HG03039 (cell line): ENCODE data around the gene ARNT2.
"Not testable (repeated sequence)": the region's sequence is repeated elsewhere in the genome, so short reads cannot be mapped to it uniquely, and the experiment has no call there.

Experiments
- ATAC-seq: cut with Tn5 transposase; IDR thresholded peaks from one replicate; pipeline ENCODE4 v1.9.1; 2021; ENCODE audit warnings: mild to moderate bottlenecking, moderate library complexity; ENCODE audit not compliant: unreplicated experiment

Gene ARNT2

GRCh38 chr15:80509800-80510199 lies 105.6 kb downstream of the ARNT2 start:
- ATAC-seq: no peak

DNA sequence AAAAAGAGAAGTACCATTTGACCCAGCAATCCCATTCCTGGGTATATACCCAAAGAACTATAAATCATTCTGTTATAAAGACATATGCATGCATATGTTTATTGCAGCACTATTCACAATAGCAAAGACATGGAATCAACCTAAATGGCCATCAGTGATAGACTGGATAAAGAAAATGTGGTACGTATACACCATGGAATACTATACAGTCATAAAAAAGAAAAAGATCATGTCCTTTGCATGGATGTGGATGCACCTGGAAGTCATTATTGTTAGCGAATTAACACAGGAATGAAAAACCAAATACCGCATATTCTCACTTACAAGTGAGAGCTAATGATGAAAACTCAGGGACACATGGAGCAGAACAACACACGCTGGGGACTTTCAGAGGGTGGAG lies 106.8 kb downstream of the ARNT2 start:
- not testable (repeated sequence) for ATAC-seq

GRCh38 chr15:80512726-80513660 lies 108.8 kb downstream of the ARNT2 start:
- no peak for ATAC-seq

DNA sequence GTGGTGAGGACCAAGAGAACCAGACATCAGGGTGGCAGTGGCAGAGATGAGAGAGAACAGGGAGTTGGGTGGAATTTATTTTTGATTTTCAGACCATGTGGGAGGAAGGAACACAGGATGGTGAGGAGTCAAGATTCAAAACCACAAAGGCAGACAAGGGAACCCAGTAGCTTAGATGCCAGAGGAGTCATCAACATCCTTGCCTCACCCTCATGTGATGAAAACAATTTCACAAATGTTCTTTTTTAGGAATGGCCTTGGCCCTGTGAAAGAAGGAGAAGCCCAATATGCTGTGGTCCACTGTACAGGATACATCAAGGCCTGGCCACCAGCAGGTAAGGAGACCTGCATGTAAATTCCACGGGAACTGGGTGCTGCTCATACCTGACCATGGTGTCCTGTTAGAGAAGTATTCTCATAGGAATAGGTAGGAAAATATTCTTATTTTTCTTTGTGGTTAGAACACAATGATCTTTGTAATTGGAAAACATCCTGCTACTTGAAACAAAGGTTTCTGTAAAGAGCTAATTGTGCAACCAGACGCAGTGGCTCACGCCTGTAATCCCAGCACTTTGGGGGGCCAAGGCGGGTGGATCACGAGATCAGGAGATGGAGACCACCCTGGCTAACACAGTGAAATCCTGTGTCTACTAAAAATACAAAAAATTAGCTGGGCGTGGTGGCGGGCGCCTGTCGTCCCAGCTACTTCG lies 110.0 kb downstream of the ARNT2 start:
- no peak for ATAC-seq

DNA sequence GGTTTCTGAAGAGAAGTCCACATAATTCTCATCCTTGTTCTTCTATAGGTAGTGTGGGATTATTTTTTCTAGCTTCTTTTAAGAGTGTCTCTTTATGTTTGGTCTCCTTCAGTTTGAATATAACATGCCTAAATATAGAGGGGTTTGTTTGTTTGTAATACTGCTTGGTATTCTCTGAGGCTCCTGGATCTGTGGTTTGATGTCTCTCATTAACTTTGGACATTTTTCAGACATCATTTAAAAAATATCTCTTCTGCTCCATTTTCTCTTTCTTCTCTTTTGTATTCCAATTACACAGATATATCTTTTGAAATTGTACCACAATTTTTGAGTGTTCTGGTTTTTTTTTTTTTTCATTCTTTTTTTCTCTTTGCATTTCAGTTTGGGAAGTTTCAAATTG lies 113.1 kb downstream of the ARNT2 start:
- no peak for ATAC-seq

DNA sequence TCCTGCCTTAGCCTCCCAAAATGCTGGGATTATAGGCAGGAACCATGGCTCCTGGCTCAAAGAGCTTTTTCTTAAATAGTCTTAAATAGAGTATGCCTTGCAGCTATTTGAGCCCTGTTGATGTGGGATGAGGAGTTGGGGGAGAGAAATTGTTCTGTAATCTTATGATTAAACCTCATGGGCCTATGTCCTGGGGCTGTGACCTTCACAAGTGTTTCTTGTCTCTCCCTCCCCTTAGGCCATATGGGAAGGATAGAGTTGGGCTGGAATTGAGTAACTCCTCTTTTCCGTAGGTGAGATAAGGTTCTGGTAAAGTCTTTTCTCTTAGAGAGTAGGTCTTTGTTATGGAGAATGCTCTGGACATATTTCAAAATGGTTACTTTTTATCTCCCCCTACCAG lies 114.3 kb downstream of the ARNT2 start:
- no peak for ATAC-seq

DNA sequence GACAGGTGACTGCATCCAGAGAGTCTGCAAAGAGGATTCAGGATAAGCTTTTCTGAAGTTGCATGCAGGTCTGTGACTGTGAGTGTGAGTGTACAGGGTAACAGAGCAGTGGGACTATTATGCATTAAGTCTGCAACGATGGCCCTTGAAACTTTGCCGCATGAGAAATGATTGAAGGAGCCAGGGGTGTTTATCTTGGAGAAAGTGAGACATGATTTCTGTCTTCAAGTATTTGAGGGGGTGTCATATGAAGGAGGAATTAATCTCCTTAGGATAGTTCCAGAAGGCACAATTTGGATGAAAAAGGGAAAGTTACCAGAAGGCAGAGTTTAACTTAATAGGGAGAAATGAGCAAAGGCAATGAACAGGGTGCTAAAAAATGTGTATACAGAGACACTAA lies 119.6 kb downstream of the ARNT2 start:
- ATAC-seq: no peak

- ATAC-seq: no peak
Observed at GRCh38 chr15:80525853-80526252, 121.7 kb downstream of the ARNT2 start.

DNA sequence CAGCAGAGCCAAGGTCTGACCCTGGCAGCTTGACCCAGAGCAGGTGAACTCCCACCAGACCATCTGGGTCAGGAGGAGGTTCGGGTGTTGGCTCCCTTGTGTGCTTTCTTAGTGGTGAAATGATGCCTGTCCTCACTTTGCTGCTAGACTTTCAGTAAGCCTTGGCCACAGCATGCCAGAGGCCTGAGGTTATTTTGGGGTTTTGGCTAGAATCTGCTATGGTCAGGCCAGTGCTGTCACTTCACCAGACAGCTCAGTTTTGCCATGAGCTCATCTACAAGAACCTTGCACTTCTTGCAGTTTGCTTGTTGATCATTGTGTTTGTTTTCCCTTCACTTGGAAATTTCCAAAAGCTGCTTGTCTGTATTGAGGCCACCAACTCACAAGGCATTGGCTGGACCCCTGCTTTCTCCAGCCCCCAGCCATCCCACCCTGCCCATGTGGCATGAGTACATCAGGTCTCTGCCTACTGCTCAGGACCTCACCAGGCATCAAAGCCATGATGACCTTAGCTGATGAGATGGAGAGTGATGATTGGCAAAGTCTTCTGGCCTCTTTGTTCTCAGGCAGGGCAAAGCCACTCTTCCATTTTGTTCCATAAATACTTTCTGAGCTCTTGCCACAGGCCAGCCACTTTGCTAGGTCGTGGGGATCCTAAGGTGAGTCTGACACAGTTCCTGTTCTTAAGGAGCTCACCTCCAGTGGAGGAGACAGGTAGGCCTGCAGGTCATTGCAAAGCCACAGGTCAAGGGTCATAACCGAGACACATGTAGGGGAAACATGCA lies 122.6 kb downstream of the ARNT2 start:
- no peak for ATAC-seq

DNA sequence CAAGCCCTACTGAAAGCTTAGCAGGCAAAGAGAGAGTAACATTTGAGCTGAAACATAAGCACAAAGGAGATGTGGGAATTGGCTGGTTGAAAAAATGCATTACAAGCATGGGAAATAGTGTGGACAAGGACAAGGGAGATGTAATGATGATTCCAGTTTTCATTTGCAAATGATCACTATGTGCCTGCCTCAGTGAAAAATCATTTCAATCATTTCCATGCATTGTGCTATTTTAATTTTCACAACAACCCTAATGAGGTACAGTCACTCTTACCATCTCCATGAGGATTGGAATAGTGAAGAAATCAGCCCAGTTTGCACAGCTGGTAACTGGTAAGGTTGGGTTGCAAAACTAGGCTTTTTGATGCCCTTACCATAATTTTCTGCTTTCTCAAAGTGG lies 123.2 kb downstream of the ARNT2 start:
- ATAC-seq: no peak

DNA sequence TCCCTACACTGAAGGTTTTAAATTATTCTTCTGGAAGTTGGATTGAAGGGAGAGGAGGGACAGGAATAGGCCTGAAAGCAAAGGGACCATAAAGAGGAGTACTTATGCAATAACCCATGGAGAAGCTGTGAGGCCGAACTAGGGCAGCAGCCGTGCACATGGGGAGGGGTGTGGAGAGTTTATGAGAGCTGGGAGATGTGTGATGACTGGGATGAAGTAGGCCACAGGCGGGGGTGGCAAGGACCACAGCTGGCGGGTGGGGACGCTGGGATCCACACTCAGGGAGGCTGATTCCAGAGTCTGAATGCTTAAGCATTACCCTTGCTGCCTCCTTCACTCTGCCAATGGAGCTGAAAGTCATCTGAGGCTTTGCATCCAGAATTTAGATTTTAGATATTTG lies 123.8 kb downstream of the ARNT2 start:
- no peak for ATAC-seq

DNA sequence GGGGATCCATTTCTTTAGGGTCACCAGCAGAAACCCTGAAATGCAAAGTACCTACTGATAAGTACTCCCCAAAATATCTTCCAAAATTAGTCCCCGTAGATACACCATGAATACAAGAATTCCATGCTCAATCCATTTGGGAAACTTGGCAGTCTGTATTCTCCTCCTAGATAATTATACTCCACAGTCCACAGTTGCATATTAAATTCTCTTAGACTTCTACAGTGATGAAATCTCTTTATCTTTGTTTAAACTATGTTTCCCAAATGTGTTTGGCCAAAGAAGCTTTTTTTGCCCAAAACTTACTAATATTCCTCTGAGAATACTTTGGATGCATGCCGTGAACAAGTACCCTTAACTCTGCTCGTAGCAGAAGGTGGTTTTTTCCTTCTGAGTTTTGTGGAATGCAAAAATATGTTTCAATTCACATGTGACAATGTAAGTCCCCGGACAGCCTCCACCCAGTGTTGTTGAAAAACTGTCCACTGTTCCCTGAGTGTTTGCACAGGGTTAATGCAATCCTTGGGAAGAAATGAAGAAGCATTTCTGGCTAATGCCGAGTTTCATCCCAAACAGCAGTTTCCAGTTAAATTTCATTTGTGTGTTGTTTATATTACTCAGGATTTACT lies 126.7 kb downstream of the ARNT2 start:
- no peak for ATAC-seq

- no peak for ATAC-seq
Observed at GRCh38 chr15:80531388-80531787, 127.2 kb downstream of the ARNT2 start.

DNA sequence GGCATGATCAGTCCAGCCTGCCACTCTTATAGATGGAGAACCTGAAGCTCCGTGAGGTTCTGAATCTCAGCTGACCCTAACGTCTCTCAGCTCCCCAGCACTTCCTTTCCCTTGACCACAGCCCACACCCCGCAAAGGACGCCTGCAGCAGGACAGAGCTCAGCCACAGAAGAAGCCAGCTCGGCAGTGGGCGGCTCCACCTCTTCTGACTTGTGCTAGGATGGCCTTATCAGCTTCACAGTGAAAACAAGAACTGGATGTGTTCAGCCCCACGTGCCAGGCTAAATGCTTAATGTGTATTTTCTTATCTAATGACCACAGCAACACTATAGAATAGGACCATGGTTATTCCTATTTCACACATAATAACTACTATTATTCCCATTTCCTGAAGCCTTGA lies 127.6 kb downstream of the ARNT2 start:
- ATAC-seq: no peak

DNA sequence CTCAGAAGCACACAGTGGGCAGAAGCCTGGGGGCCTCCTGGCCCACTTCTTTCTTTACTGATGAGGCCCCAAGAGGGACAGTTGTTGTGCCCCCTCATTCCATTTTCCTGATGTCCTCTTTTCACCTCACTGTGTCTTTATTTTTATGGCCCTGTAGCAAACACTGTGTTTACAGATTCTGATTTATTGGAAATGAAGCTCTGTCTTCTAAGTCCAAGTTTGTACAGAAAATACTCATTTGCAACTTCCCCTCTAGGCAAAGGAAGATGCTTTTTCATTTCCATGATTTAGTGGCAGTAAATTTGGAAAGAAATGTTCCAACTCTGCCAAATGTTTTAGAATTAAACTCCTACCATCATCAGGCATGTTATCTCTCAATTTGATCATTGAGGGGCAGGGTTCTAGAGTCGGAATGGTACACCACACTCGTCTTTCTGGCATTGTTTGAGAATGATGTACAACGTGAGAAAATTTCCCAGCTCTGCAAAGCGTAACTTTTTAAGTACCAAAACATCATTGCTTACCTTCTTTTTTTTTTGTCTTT lies 129.7 kb downstream of the ARNT2 start:
- no peak for ATAC-seq

DNA sequence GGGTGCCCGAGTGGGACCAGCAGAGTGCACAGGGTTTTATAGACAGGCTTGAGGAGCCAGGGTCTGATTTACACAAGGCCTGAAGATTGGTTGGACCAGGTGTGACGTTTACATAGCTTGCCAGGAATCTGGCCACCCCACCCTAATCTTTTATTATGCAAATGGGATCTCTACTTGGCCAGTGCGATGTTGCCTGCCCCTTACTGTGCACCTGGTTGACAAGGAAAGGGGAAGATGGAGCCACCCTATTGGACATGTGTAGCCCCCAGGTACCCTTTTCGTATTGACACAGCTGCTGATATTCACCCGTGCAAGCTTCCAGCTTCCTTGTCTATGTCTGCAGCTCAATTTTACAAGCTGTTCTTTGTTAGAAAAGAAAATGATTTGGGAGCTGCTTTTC lies 132.0 kb downstream of the ARNT2 start:
- ATAC-seq: no peak

- no peak for ATAC-seq
Observed at GRCh38 chr15:80536716-80537115, 132.5 kb downstream of the ARNT2 start.

GRCh38 chr15:80545078-80545477 lies 140.9 kb downstream of the ARNT2 start:
- no peak for ATAC-seq

DNA sequence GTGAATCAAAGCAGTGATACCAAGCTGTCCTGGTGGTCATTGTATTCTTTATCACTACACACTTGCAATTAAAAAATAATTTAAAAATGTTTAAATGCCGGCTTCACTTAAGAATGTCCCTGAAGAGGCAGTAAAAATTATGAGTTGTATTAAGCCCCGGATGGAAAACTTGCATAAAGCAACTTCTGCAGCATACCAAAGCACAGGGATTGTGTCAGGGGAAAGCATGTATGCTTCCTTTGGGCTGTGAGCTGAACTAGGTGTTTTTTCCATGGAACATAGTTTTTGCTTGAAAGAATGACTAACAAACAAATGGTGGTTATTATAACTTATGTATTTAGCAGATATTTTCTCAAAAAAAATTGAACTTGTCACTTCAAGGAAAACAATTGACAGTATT lies 143.1 kb downstream of the ARNT2 start:
- no peak for ATAC-seq

DNA sequence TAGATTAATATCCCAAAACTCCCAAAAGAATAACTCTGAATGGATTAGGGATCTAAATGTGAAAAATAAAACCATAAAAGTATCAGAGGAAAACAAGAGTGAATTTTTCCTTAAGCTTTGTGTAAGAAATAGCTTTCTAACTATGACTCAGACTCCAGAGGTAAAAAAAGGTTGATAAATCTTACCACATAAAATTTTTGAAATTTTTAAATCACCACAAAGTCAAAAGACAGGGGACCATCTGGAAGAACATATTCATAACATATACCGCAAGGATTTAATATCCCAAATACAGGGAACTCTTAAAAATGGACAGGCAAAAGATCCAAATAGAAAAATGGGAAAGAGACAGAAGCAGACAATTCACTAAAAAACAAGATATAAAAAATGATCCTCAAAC lies 145.0 kb downstream of the ARNT2 start:
- no peak for ATAC-seq

- no peak for ATAC-seq
Observed at GRCh38 chr15:80549654-80550053, 145.5 kb downstream of the ARNT2 start.
